Right ventricle myocardium inferior (tissue), 1 donor: ENCODE results near the gene SNX19. TPM values are rescaled to one million over a fixed set of nuclear protein-coding genes. Genes with fewer than 3 reads are reported as not detected.

Source experiments
- ATAC-seq: fragments of 200-7000 bp; cut with Tn5 transposase; one replicate; pipeline ENCODE4 v1.9.1; 2020; ENCODE audit warnings: mild to moderate bottlenecking, moderate library complexity
- DNase-seq: peaks from one replicate; pipeline ENCODE4 v3.0.0; 2021; ENCODE audit errors: missing footprints
- intact Hi-C: fragments of 100-400 bp; cut with DNase I; formaldehyde crosslinking; loops from one replicate; pipeline ENCODE4 v1.11.0; 2022
- total RNA-seq: library from RNA; stranded (reverse); fragmentation: NEBNext Ultra II Directional; extraction: Animal tissue kit (Norgen Biotek cat#: 25700); gene quantifications from one replicate; pipeline ENCODE4 v1.2.1, GENCODE V29; 2021
- donor health status: DM: no; HTN: yes; CAD: no; lungs with severe emphysema.

The SNX19 gene
- total RNA-seq, 1 donor from 2014 or later: 54.9 TPM

GRCh38 chr11:130830566-130830965 lies 85.7 kb downstream of the SNX19 start:
- no peak for DNase-seq
- intact Hi-C loops: loop anchor here (2.0 kb wide), 1 partner anchor 30 kb away; no protein-coding TSS in a partner anchor
- peak; percentile 38 for ATAC-seq

GRCh38 chr11:130829920-130830511 lies 86.3 kb downstream of the SNX19 start:
- peak; percentile 86 for DNase-seq
- intact Hi-C loops: loop anchor here (2.0 to 5.0 kb wide), 5 partner anchors 31 to 379 kb away; no protein-coding TSS in a partner anchor
- peak; percentile 82 for ATAC-seq

GRCh38 chr11:130828741-130829140 lies 87.5 kb downstream of the SNX19 start:
- ATAC-seq: peak; percentile 24
- intact Hi-C loops: loop anchor here (2.0 to 5.0 kb wide), 4 partner anchors 46 to 378 kb away; no protein-coding TSS in a partner anchor

GRCh38 chr11:130827451-130828377 lies 88.6 kb downstream of the SNX19 start:
- intact Hi-C loops: loop anchor here (2.0 to 5.0 kb wide), 6 partner anchors 45 to 377 kb away; no protein-coding TSS in a partner anchor
- ATAC-seq: peak; percentile 78
- no peak for DNase-seq

More at GRCh38 chr11:130828741-130829140, 87.5 kb downstream of the SNX19 start:
- DNase-seq: no peak

GRCh38 chr11:130826572-130826971 lies 89.7 kb downstream of the SNX19 start:
- ATAC-seq (no peak), DNase-seq (no peak)
- intact Hi-C loops: loop anchor here (2.0 to 5.0 kb wide), 5 partner anchors 44 to 304 kb away; no protein-coding TSS in a partner anchor

GRCh38 chr11:130825983-130826382 lies 90.3 kb downstream of the SNX19 start:
- no peak for DNase-seq
- no peak for ATAC-seq
- intact Hi-C loops: loop anchor here (2.0 to 5.0 kb wide), 5 partner anchors 44 to 303 kb away; no protein-coding TSS in a partner anchor

GRCh38 chr11:130825561-130825960 lies 90.7 kb downstream of the SNX19 start:
- intact Hi-C loops: loop anchor here (5.0 kb wide), 3 partner anchors 43 to 173 kb away; no protein-coding TSS in a partner anchor
- ATAC-seq (no peak), DNase-seq (no peak)
